NCI-H2227 treated with DMSO at 0.1 percent for 48 hours (cell line): Measurements from ENCODE around the gene CBFB.
A peak's percentile ranks its signal among the peaks of the same experiment; 100 is the strongest.
"Not testable (repeated sequence)": the region's sequence is repeated elsewhere in the genome, so short reads cannot be mapped to it uniquely, and the experiment has no call there.

Experiments
- DNase-seq: peaks from one replicate; lab custom pipeline; 2025; lab: John Stamatoyannopoulos, UW

Gene CBFB

DNA sequence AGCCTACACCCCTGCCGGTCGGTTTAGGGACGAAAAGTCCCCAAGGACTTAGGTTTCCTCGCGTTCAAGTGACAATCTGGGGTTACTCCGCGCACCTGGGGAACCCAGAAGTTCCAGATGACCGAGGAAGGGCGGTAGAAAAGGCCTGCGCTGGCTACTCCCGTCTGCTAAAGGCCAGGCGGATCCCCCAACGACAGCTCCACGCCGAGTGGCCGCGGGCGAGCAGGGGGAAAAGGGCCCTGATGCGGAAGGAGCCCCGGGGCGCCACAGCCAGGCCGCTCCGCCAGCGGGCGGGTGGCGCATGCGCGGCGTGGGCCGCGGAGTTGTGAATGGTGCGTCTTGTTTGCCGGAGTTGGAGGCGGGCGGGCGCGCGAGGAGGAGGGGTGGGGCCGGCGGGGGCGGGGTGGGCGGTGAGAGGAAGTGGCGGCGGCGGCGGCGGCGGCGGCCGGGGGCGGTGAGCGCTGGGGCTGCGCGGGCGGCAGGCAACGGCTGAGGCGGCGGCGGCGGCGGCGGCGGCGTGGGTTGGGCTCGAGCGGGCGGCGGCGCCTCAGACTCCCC lies at the start of gene CBFB:
CBFB (plus strand) TSS at position 454 of the 558 bp plus-strand sequence. CDS start 259 bp downstream, outside the sequence.
- peak; percentile 60 for DNase-seq

DNA sequence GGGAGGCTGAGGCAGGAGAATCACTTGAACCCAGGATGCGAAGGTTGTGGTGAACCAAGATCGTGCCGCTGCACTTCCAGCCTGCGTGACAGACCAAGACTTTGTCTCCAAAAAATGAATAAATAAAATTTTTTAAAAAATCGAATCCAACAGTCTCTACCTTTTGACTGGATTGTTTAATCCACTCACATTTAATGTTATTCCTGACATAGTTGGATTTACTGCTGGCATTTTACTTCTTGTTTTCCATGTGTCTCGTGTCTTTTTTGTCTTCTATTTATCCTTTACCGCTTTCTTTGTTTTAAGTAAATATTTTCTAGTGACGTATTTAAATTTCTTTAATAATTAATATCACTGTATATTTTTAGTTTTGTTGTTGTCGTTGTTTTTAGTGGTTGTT lies 45.9 kb upstream of the CBFB start:
- DNase-seq: no peak

DNA sequence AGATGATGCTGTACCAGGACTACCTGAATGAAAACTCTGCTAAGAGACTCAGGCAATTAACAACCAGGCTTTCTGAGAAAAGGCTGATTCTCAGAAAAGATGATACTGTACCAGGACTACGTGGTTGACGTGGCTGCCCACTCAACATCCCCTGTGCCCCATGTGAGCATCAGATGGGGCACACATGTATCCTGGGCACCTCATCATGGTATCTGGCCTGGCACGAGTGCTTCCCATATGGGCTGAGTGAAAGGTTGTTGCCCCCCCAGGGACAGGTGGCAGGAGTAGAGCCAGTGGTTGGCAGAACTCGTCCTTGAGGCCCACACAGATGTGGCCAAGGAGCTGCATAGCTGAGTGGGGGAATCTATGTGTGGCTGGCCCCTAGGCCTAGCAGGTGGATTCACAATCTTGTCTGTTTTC lies 44.0 kb upstream of the CBFB start:
- DNase-seq: no peak

DNA sequence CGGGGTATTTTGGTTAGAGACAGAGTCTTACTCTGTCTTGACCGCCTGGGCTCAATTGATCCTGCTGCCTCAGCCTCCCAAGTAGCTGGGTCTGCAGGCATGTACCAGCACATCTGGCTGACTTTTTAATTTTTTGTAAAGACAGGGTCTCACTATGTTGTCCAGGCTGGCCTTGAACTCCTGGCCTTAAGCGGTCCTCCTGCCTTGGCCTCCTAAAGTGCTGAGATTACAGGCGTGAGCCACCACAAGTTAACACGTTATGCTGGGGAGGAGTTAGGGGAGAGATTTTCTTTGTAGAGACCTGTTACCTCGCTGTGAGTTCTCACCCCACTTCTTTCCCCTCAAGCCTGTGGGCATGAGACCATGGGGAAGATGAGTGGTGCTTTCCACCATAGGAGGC lies 42.4 kb upstream of the CBFB start:
- DNase-seq: no peak

DNA sequence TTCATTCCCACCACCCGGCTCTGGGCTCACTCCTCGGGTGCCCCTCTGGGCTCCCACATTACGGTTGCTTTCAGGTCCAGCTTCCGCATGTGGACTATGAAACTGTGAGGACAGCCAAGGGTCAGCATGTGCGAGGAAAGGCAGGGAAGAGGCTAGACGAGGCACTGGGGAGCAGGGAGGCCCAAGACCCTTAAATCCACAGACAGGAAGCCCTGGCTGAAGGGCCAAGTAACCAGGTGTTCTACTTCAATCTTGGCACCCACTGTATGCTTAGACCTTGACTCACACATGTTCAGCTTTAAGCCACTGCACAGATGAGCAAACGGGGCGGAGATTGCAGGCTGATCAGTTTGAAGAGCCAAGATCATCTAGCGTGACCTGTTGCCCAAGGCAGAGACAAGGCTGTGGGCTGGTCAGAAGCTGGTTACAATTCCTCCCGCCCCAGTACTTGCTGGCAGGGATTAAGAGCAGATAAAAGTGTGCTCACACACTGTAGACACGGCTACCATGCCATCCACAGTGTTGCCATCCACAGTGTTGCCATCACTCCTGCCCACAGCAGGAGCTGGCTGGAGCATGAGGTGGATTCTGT lies 40.7 kb upstream of the CBFB start, which contains the start of gene CES4A:
CES4A (plus strand) TSS at position 393 of the 592 bp plus-strand sequence; CDS start at position 577, 184 bp downstream.
- DNase-seq: no peak

DNA sequence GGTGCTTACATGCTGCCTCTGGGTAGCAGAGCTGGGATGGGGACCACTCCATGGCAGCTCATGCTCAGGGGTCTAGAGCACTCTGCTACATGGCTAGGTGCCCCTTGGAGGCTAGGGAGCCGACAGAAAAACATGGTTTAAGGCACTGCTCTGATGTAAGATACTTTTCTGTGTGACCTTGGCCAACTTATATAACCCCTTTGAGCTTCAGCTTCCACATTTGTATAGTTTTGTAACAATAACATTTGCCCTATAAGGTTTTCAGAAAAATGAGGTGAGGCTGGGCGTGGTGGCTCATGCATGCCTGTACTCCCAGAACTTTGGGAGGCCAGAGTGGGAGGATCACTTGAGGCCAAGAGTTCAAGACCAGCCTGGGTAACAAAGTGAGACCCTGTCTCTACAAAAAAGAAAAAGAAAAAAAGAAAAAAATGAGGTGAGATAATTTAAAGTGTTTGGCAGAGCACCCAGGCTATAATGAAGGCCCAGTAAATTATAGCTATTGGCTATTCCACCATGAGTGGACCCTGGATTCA lies 37.3 kb upstream of the CBFB start:
- DNase-seq: no peak

DNA sequence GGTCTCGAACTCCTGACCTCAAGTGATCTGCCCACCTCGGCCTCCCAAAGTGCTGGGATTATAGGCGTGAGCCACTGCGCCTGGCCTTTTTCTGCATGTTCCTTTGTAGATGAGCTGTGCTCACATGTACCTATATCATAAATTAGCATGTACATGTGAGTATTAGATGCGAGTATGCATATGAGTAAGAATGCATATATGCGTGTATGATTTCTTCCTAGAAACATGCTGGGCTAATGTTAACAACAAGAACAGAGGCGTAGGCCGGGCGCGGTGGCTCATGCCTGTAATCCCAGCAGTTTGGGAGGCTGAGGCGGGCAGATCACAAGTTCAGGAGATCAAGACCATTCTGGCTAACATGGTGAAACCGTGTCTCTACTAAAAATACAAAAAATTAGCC lies 35.4 kb upstream of the CBFB start:
- not testable (repeated sequence) for DNase-seq

DNA sequence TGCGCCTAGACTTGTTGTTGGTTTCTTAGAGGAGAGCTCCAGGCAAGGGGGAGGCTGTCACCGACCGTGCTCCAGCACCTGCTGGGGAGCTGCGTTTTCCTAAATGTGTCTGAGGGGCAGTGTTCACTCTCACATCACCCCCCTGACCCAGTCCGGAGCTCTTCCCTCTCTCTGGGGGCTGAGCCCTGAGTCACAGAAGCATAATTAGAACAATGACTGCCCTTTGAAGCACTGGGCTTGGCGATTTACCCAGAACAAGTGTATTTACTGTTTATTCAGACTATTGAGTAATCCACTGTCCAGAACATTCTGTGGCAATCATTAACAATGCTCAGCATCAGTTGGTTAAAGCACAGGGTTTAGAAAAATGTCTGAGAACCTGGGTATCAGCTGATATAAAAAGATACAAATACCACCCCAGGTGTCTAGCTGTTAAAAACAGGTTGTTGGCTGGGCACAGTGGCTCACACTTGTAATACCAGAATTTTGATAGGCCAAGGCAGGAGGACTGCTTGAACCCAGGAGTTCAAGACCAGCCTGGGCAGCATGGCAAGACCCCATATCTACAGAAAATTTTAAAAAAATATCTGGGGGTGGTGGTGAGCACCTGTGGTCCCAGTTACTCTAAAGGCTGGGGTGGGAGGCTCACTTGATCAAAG lies 32.5 kb upstream of the CBFB start:
- no peak for DNase-seq

DNA sequence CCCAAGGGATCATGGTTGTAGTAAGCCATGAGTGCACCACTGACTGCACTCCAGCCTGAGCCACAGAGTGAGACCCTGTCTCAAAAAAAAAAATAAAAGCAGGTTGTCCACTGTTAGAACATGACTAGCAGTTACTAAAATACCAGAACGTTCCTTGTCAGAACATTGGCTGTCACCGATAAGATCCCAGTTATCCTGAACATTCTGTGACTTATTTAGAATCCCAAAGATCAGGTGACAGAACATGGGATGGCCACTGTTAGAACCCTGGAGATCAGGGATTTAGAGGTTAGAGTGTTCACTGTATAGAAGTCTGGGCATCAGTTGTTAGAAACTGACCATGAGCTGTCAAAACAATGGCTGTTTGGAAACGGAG lies 32.0 kb upstream of the CBFB start:
- DNase-seq: no peak

DNA sequence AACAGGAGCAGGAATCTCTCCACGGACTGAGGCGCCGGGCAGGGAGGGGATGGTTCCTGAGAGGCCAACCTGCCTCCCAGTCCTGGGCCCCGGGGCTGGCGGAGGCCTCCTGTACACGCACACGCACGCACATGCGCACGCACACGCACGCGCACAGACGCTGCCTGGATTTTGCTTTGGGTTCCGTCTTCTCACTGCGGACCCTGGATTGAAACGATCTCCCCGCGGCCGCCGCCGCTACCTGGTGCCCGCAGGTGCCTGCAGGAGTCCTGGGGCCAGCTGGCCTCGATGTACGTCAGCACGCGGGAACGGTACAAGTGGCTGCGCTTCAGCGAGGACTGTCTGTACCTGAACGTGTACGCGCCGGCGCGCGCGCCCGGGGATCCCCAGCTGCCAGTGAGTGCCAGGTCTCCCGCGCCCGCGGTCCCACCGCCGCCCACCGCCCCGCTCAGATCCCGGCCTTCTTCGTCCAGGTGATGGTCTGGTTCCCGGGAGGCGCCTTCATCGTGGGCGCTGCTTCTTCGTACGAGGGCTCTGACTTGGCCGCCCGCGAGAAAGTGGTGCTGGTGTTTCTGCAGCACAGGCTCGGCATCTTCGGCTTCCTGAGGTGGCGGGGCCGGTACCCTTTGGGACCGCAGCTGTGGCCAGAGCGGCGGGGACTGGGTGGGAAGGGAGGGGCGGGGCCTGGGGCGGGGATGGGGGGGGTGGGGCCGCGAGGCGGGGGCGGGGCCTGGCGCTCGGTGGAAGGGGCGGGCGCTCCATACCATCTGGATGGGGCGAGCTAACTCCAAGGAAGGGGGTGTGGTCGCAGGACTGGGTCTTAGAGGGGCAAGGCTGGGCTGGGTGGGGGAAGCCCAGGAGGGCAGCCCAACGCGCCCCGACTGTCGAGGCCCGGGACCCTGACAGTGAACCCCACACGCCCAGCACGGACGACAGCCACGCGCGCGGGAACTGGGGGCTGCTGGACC lies 28.3 kb upstream of the CBFB start:
- DNase-seq: peak; percentile 66

DNA sequence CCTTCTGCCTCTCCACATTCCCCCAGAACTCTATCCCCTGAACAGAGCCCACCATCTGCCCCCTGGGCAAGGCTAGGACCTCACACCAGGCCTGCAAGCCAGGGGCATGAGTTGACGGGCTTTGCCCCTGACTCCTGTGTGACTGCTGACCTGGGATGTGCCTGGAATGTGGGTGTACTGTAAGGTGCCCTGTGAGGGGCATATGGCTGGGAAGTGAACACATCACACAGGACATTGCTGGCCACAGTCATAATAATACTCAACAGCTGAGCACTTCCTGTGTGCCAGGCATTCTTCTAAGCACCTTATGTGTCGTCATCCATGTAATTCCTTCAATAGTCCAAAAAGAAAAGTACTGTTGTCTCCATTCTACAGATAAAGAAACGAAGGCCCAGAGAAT lies 27.2 kb upstream of the CBFB start:
- no peak for DNase-seq

DNA sequence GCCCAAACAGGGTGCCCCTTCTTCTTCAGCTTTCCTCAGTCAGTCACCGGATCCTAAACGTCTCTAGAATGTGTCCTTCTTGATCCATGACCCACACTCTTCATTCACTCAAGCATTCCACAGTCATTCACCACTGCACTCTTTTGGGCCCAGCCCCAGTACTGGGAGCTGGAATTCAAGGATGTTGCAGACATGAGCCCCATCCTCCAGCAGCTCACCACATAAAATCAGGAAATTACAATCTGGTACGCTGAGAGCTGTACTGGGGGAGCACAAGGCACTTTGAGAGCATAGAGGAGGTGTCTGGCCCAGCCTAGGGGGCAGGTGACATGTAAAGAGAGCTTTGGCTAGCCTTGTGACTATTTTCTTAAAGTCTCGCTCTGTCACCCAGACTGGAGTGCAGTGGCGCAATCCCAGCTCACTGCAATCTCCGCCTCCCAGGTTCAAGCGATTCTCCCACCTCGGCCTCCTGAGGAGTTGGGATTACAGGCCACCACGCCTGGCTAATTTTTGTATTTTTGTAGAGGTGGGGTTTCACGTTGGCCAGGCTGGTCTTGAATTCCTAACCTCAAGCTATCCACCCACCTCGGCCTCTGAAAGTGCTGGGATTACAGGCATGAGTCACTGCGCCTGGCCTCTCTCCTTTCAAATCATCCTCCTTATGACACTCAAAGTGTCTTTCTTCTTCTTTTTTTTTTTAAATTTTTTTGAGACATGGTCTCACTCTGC lies 21.9 kb upstream of the CBFB start:
- no peak for DNase-seq

DNA sequence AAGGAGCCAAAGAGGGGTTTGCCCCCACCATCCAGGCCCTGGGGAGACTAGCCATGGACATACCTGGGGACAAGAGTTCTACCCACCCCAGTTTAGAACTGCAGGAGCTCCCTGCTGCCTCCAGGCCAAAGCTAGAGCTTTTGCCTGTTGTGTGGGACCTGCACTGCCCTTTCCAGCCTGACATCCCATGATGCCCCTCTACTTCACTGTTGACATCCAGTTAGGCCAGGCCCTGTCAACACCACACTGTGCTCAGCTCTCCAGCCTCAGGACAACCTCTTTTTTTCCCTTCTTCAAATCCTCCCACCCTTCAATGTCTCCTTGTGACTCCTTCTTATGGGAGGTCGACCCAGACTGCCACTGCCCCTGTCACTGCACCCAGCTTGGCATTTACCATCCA lies 19.8 kb upstream of the CBFB start:
- no peak for DNase-seq

DNA sequence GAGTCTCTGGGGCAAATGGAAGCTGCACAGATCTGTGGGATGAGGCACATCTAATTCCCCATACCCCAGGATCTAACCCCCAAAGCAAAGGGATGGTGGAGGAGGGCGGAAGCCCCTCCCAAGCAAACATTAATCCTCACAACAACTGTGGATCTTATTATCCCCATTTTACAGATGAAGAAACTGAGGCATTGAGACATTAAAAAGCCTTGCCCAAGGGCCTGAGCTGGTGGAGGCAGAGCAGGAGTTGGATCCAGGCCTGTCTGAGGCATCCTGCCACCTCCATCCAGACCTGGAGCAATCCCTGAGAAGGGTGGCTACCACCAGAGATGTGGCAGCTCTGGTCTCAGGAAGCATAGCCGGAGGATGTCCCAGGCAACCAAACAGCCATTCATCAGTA lies 17.7 kb upstream of the CBFB start:
- no peak for DNase-seq

DNA sequence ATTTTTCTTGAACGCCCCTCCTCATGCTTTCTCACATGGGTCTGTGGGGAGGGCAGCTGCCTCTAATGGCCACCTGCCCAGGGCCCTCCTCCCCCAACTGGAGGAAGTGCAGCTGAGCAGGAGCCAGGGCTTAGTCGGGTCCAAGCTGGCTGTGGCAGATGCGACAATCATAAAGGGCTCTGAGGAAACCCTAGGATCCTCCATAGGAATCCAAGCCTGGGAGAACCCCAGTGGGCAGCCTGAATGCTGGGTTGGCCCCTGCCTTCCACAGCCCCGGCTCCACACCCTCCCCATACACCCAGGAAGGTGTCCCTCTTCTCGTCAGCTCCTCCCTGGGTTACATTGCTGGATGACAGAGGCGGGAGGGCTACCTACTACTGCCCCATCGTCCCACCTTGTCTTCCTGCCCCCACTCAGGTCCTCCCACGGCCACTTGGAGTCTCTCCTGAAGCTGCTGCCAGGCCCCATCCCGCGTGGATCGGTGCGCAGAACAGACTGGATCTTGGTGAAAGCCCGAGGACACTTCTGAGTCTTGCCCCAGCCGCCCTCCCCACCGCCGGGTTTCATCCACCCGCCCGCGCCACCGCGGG lies 15.6 kb upstream of the CBFB start:
- DNase-seq: no peak

DNA sequence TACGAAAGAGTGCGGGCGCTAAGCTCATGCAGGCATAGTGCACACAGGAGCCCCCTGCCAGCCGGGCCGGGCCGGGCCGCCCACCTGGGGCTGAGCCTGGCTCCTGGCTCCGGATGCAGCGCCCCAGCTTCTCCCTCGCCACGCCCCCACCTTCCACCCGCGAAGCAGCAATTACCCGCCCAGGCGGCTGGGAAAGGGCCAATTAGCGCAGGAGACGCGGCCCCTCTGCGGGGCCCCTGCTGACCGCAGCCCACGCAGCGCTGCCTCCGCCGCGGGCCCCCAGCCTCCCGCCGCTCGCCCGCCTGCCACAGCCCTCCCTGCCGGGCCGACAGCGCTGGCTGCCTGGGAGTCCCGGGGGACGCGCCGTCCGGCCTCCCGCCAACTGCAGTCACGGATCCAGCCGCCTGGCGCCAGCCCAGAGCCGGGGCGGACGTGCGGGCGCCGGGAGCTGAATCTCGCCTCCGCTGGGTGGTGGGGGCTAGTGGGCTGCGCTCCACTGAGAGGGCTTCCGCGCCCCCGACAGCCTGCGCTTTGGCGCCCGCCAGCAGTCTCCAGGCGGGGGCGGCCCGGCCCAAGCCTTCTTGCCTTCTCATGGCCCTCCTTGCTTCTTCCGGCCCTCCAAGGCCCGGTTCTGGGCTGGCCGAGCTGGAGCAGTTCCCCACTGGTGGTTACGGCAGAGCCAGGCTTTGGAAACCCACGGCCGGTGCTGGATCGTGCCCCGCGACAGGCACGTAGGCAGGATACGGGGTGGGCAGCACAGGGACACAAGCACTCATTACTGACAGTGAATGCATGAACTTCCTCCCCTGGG lies 14.9 kb upstream of the CBFB start:
- peak; percentile 53 for DNase-seq

DNA sequence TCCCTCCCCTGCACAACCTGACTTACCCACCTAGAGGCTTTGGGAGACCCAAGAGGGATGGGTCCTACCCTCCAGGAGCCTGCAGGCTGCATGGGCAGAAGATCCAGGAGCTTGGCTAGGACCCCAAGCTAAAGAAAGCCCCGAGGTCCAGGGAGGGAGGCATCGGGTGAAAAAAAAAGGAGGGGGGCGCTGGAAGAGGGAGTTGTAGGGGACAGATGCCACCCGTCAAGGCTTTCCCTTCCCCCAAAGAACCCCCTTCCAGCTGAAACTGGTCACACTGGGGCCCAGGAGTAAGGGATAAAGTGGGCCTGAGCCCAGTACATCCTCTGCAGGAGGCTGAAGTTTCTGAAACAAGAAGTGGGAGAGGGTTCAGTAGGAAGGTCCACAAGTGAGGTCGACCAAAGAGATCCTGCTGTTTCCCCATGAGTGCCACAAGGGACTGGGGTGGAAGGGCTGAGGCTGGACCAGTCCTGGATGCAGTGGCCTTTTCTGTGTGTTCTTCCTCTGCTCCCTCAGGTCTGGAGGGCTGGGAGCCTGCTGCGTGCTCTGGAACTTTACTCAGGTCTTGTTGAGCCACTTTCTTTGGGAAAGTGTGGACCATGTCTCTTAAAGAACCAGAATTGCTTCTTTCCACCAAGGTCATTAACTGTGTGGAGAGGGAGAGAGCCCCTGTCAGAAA lies 14.2 kb upstream of the CBFB start:
- no peak for DNase-seq

DNA sequence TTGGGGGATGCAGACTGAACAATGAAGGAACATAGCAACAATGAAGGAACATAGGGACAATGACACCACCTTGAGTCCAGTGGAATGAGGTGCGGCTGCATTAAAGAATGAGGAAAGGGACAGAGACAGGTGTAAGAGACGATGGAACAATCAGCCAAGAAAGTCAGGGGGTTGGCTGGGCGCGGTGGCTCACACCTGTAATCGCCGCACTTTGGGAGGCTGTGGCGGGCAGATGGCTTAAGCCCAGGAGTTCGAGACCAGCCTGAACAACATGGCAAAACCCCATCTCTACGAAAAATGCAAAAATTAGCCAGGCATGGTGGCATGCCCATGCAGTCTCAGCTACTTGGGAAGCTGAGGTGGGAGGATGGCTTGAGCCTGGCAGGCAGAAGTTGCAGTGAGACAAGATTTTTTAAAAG lies 13.6 kb upstream of the CBFB start:
- no peak for DNase-seq

DNA sequence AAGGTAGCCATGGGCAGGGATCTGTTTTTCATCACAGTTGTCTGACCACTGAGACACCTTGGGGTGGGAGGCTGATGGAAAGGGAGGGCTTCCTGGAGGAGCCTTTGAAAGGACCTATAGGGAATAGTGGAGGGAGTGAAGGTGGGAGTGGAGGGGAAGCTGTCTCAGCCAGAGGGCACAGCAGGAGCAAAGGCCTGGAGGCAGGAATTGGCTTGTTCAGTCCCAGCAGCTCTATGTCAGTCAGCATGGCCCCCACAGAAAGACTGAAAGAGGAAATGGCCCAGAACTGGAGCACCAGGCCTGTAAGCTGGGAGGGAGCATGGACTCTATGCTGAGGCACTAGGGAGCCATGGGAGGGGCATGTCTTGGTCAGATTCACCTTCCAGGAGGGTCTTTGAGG lies 12.8 kb upstream of the CBFB start:
- no peak for DNase-seq
